Mucosa of descending colon (tissue), 3 donors: ENCODE results near the gene ASTN2. TPM values are rescaled to one million over a fixed set of nuclear protein-coding genes. Genes with fewer than 3 reads are reported as not detected.

ENCODE experiments used
- ATAC-seq: fragments of 200-7000 bp; cut with Tn5 transposase; one replicate; pipeline ENCODE4 v1.9.1; 2020; ENCODE audit warnings: mild to moderate bottlenecking, moderate library complexity
- DNase-seq, 3 donors: peaks; one replicate each; pipeline ENCODE4 v3.0.0-alpha.2; 2020
- H3K36me3 ChIP-seq: fragments of 200-600 bp; one replicate; pipeline ENCODE4 v1.8.0; 2021; ENCODE audit warnings: low read depth, mild to moderate bottlenecking
- H3K4me1 ChIP-seq: fragments of 200-600 bp; one replicate; pipeline ENCODE4 v1.8.0; 2021; ENCODE audit warnings: low read depth, mild to moderate bottlenecking
- H3K4me3 ChIP-seq: fragments of 200-600 bp; one replicate; pipeline ENCODE4 v1.8.0; 2021; ENCODE audit warnings: mild to moderate bottlenecking
- H3K9me3 ChIP-seq: fragments of 200-600 bp; one replicate; pipeline ENCODE4 v1.8.0; 2021; ENCODE audit warnings: mild to moderate bottlenecking
- CTCF ChIP-seq: fragments of 200-600 bp; IDR thresholded peaks from one replicate; pipeline ENCODE4 v1.8.0; 2022; ENCODE audit warnings: antibody characterized with exemption, mild to moderate bottlenecking
- intact Hi-C, 2 donors: fragments of 100-400 bp; cut with DNase I in 1 of 2; cut with micrococcal nuclease in 1 of 2; formaldehyde crosslinking; loops; one replicate each; pipeline versions ENCODE4 v1.11.0 to v1.11.1; 2022; cut with DNase I, micrococcal nuclease
- total RNA-seq, 3 donors: library from RNA; stranded (reverse); fragmentation: NEBNext Ultra II Directional in 2 of 3; extraction: Animal tissue kit (Norgen Biotek cat#: 25700) in 2 of 3; gene quantifications; one replicate each; pipeline versions ENCODE4 v1.2.1 to v1.2.4, GENCODE V29; 2021 to 2023
- donor health status: DM: no; HTN: no; CAD: no; lungs with moderate emphysema.
- donor health status: DM: no; HTN: no; CAD: no.
- donor health status: DM: no; HTN: yes; CAD: no.

Gene ASTN2
- total RNA-seq, 3 donors from 2014 or later = 3.5 to 6.1 (median 5.4) TPM

- Histone ChIP-seq H3K4me3 (no peak overlapping the region), H3K36me3 (no peaks in the 10 kb centered on the region), H3K9me3 (no peaks in the 10 kb centered on the region), H3K4me1 (no peaks in the 10 kb centered on the region)
- TF ChIP-seq CTCF = no peak
- no peak for ATAC-seq
- intact Hi-C loops = no loop called here
- DNase-seq = no peak
Measured at GRCh38 chr9:116945817-116946216, 469.0 kb downstream of the ASTN2 start.

DNA sequence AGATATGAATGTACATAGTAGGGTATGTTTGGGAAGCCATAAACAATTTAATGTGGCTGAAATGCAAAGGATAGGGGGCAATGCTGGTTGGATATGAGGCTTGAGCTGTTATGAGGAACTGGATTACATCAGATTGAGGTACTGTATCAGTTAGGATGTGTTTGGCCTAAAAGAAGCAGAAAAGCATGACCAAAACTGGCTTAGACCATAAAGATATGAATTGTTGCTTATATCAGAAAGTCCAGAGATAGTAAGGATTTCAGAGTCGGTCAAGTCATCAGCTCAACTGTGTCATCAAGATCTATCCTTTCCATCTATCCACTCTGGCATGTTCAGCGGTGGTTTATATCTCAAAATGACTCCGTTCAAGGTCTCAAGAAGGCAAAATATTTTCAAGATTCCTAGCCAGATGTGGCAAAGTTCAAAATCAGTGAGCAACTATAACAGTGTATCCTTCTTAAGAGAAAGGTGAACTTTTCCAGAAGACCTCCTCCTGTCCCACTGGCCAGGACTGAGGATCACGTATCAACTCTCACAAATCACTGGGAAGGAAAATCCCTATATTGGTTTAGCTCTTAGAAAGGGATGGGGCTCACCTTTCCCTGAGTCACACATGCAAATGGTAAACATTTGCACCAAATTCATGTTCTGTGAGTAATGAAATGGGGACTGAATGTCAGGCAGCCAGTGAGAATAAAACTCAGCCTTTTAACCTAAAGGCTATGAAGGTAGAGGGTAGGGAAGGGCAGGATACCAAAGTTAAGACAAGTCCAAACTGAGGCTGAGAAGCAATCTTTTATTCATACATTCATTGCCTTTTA is 469.9 kb downstream of the ASTN2 start:
- H3K36me3 ChIP-seq = no peaks in the 10 kb centered on the region
- no peaks in the 10 kb centered on the region for H3K4me1 ChIP-seq
- intact Hi-C loops = no loop called here
- no peak overlapping the region for H3K4me3 ChIP-seq
- ATAC-seq = no peak
- DNase-seq = no peak
- no peak for TF ChIP-seq CTCF
- H3K9me3 ChIP-seq = no peaks in the 10 kb centered on the region

GRCh38 chr9:116943970-116944369 is 470.9 kb downstream of the ASTN2 start:
- ATAC-seq = no peak

GRCh38 chr9:116942593-116943061 is 472.2 kb downstream of the ASTN2 start:
- no peak for DNase-seq
- no peak for TF ChIP-seq CTCF
- no peak overlapping the region for H3K4me3 ChIP-seq
- H3K4me1 ChIP-seq = no peaks in the 10 kb centered on the region
- no peaks in the 10 kb centered on the region for H3K9me3 ChIP-seq
- H3K36me3 ChIP-seq = no peaks in the 10 kb centered on the region
- intact Hi-C loops = no loop called here
- no peak for ATAC-seq

More at GRCh38 chr9:116943970-116944369, 470.9 kb downstream of the ASTN2 start:
- intact Hi-C loops = no loop called here
- H3K9me3 ChIP-seq = no peaks in the 10 kb centered on the region
- no peak for DNase-seq
- TF ChIP-seq CTCF = no peak
- H3K4me1 ChIP-seq = no peaks in the 10 kb centered on the region
- no peaks in the 10 kb centered on the region for H3K36me3 ChIP-seq
- H3K4me3 ChIP-seq = no peak overlapping the region

GRCh38 chr9:116941266-116941665 is 473.6 kb downstream of the ASTN2 start:
- H3K4me1 ChIP-seq = no peaks in the 10 kb centered on the region
- no peak overlapping the region for H3K4me3 ChIP-seq
- DNase-seq (no peak), ATAC-seq (no peak)
- intact Hi-C loops = no loop called here
- H3K36me3 ChIP-seq = no peaks in the 10 kb centered on the region
- no peaks in the 10 kb centered on the region for H3K9me3 ChIP-seq
- no peak for TF ChIP-seq CTCF
